Measurements from ENCODE around the gene TECRL. TPM values are rescaled to one million over a fixed set of nuclear protein-coding genes. Genes with fewer than 3 reads are reported as not detected.

Gene TECRL
- total and polyA plus RNA-seq, 8 donors: 0.12 to 0.55 TPM; not detected in 6

DNA sequence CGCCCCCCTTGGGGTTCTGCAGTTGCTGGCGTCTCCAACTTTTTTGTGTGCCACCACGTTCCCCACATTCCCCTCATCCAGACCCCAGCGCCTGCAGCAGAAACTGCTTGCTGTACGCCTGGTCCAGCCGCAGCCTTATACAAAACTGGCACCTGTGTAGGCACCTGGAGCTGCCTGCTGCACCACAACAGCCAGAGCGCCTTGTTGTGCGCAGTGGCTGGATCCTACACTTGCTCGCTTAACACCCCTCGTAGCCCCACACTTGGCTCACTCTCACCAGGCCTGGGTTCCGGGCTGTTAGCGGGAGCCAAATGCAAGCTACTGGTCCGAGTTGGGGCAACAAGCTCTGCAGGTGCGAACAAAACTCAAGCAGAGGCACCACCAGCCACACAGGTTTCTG is 136.8 kb downstream of the TECRL start:
- Histone ChIP-seq H3K36me3 (no peaks in the 10 kb centered on the region), H3K27ac (no peak overlapping the region), H3K27me3 (no peaks in the 10 kb centered on the region), H3K4me3 (no peak overlapping the region), H3K4me1 (no peaks in the 10 kb centered on the region), H3K9me3 (no peaks in the 10 kb centered on the region)
- TF ChIP-seq EP300 (IDR thresholded peaks at IDR 0.05): no peak
- no peak for TF ChIP-seq POLR2A (IDR thresholded peaks at IDR 0.05)
- TF ChIP-seq CTCF (IDR thresholded peaks at IDR 0.05): no peak
- TF ChIP-seq POLR2AphosphoS5 (IDR thresholded peaks at IDR 0.05): no peak
- 92 to 96% (median 93%) methylated on average over 10 to 14 of the region's 14 CpGs for WGBS, 5 donors
- intact Hi-C loops (cut with DNase I; ENCODE audit: low total_unique reads): no loop called here
- DNase-seq: no peak

DNA sequence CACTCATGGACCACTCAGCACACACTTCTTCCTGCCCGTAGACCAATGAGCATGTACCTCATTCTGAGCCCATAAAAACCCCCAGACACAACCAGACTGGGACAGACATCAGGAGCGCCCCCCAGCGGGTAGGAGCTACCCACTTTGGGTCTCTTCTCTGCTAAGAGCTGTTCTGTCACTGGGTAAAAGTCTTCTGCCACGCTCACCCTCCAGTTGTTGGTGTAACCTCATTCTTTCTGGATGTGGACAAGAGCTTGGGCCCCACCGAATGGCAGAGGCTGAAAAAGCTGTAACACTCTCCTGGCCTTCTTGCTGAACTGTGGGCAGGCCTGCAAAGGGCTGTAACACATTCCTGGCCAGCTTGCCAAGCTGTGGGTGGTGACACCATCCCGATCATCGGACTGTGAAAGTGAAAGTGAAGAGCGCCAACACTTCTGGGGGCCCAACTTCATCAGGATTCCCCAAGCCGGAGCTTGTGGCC is 137.6 kb downstream of the TECRL start:
- Histone ChIP-seq H3K4me1 (no peaks in the 10 kb centered on the region), H3K27me3 (no peaks in the 10 kb centered on the region), H3K9me3 (no peaks in the 10 kb centered on the region), H3K27ac (no peak overlapping the region), H3K4me3 (no peak overlapping the region), H3K36me3 (no peaks in the 10 kb centered on the region)
- TF ChIP-seq POLR2A (IDR thresholded peaks at IDR 0.05) (no peak), POLR2AphosphoS5 (IDR thresholded peaks at IDR 0.05) (no peak)
- 77 to 87% (median 85%) methylated on average over 9 of the region's 9 CpGs for WGBS, 5 donors
- DNase-seq: no peak
- intact Hi-C loops (cut with DNase I; ENCODE audit: low total_unique reads): no loop called here

GRCh38 chr4:64266669-64267068 is 142.6 kb downstream of the TECRL start:
- Histone ChIP-seq H3K36me3 (no peaks in the 10 kb centered on the region), H3K27ac (no peak overlapping the region), H3K27me3 (no peaks in the 10 kb centered on the region), H3K4me1 (no peaks in the 10 kb centered on the region), H3K4me3 (no peak overlapping the region), H3K9me3 (no peaks in the 10 kb centered on the region)
- intact Hi-C loops (cut with DNase I; ENCODE audit: low total_unique reads): no loop called here
- DNase-seq: no peak
- TF ChIP-seq EP300 (IDR thresholded peaks at IDR 0.05): no peak
- TF ChIP-seq CTCF (IDR thresholded peaks at IDR 0.05): no peak
- TF ChIP-seq POLR2AphosphoS5 (IDR thresholded peaks at IDR 0.05): no peak
- no peak for TF ChIP-seq POLR2A (IDR thresholded peaks at IDR 0.05)
- WGBS, 5 donors: 59 to 68% (median 63%) methylated on average over 2 of the region's 2 CpGs

- Histone ChIP-seq H3K9me3 (no peaks in the 10 kb centered on the region), H3K4me1 (no peaks in the 10 kb centered on the region), H3K36me3 (no peaks in the 10 kb centered on the region), H3K4me3 (no peak overlapping the region), H3K27me3 (no peaks in the 10 kb centered on the region), H3K27ac (no peak overlapping the region)
- whole genome bisulfite sequencing, 5 donors: 61 to 84% (median 77%) methylated on average over 2 of the region's 2 CpGs
- no peak for DNase-seq
- intact Hi-C loops (cut with DNase I; ENCODE audit: low total_unique reads): no loop called here
- no peak for TF ChIP-seq POLR2A (IDR thresholded peaks at IDR 0.05)
Observed at GRCh38 chr4:64266263-64266662, 143.0 kb downstream of the TECRL start.

DNA sequence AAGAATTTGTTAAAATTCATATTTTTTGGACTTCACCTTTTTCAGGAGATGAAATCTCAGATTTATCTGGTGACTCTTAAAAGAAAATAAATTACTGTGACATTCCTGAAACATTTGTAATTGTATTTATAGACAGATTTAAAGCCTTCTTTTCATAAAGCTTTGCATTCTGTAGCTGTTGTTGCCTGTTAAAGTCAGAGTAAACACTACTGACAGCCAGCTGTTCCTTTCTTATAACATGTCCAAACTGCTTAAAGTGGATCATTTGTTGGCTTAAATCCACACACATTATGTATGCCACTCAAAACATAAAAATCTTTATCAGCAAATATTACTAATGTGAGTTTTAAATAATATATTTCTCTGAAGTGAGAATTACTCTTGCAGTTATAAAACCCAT is 157.5 kb downstream of the TECRL start:
- no peak for DNase-seq
- H3K9me3 ChIP-seq: peaks cover 0 to 1% (median 0%) of the 10 kb centered on the region in 4 donors
- TF ChIP-seq EP300 (IDR thresholded peaks at IDR 0.05) (no peak), POLR2AphosphoS5 (IDR thresholded peaks at IDR 0.05) (no peak), CTCF (IDR thresholded peaks at IDR 0.05) (no peak), POLR2A (IDR thresholded peaks at IDR 0.05) (no peak)
- no peaks in the 10 kb centered on the region for H3K36me3 ChIP-seq
- no peak overlapping the region for H3K4me3 ChIP-seq
- no peaks in the 10 kb centered on the region for H3K27me3 ChIP-seq
- no peak overlapping the region for H3K27ac ChIP-seq
- no peaks in the 10 kb centered on the region for H3K4me1 ChIP-seq
- intact Hi-C loops (cut with DNase I; ENCODE audit: low total_unique reads): no loop called here

Measured in stomach (tissue), 9 donors.